Measurements from ENCODE around the gene WNT7A. TPM values are rescaled to one million over a fixed set of nuclear protein-coding genes. Genes with fewer than 3 reads are reported as not detected.

WNT7A gene
- total and polyA plus RNA-seq, 2 donors (not counting 3 experiments of a cell fraction or from before 2014, with no cell fraction given), result not detected

GRCh38 chr3:13853256-13853977, 26.5 kb downstream of the WNT7A start:
- H4K20me1 ChIP-seq (replicated peaks; ENCODE audit: control insufficient read depth, extremely low read depth, insufficient read depth, low read length), result no peaks in the 10 kb centered on the region
- ChIA-PET POLR2A (no interaction called here), CTCF (no interaction called here)
- no peak overlapping the region for H3K4me2 ChIP-seq (ENCODE audit: insufficient read depth, low read length)
- no peak for DNase-seq (ENCODE audit: low read depth, low spot score)
- H3K27me3 ChIP-seq (ENCODE audit: control insufficient read depth in 2 of 2, insufficient read depth in 2 of 2, low read length in 2 of 2), result no peaks in the 10 kb centered on the region
- H3K9ac ChIP-seq (replicated peaks; ENCODE audit: extremely low read depth, insufficient read depth, low read length), result no peak overlapping the region
- no peaks in the 10 kb centered on the region for H3K9me1 ChIP-seq (replicated peaks; ENCODE audit: control insufficient read depth, extremely low read depth, insufficient read depth, low read length)
- H2AFZ ChIP-seq (ENCODE audit: low read depth, low read length), result no peak overlapping the region
- no peaks in the 10 kb centered on the region for H3K4me1 ChIP-seq (ENCODE audit: control insufficient read depth, extremely low read depth, insufficient read depth, low read length)
- H3K27ac ChIP-seq (ENCODE audit: insufficient read depth, low read depth, low read length), result no peak overlapping the region
- BruUV-seq (replicated peaks), result no TSS peak
- FAIRE-seq, result no peak
- dilution Hi-C loops (cut with MboI; ENCODE audit: extremely low pct_ligation_motif_present, low sequenced_read_pairs) (no loop called here), intact Hi-C loops (cut with micrococcal nuclease) (no loop called here)
- no peak overlapping the region for H3K4me3 ChIP-seq (replicated peaks in 1 of 3; ENCODE audit: insufficient read depth in 1 of 3, low read depth in 1 of 3, low read length in 3 of 3)
- H3K79me2 ChIP-seq (ENCODE audit: control insufficient read depth, insufficient read depth, low read length), result no peaks in the 10 kb centered on the region
- H3K36me3 ChIP-seq (ENCODE audit: control insufficient read depth in 2 of 2, extremely low read depth in 1 of 2, insufficient read depth in 2 of 2, low read length in 2 of 2), result no peaks in the 10 kb centered on the region
- TF ChIP-seq MAX (IDR thresholded peaks at IDR 0.05; ENCODE audit: insufficient read depth, insufficient read length) (no peak), MYC (IDR thresholded peaks at IDR 0.05; ENCODE audit: low read depth, low read length) (no peak), GATA2 (IDR thresholded peaks at IDR 0.05; ENCODE audit: insufficient read depth, insufficient read length, low read depth, low read length) (no peak), POLR2AphosphoS5 (IDR thresholded peaks at IDR 0.05; ENCODE audit: insufficient read depth, low read depth, low read length) (no peak)
- no peaks in the 10 kb centered on the region for H3K9me3 ChIP-seq (replicated peaks; ENCODE audit: control insufficient read depth, insufficient read depth, low read length)

- DNase-seq (ENCODE audit: low read depth, low spot score) (no peak), FAIRE-seq (no peak)
- Histone ChIP-seq H2AFZ (ENCODE audit: low read depth, low read length) (no peak overlapping the region), H3K79me2 (ENCODE audit: control insufficient read depth, insufficient read depth, low read length) (no peaks in the 10 kb centered on the region), H3K4me3 (replicated peaks in 1 of 3; ENCODE audit: insufficient read depth in 1 of 3, low read depth in 1 of 3, low read length in 3 of 3) (no peak overlapping the region), H3K27me3 (ENCODE audit: control insufficient read depth in 2 of 2, insufficient read depth in 2 of 2, low read length in 2 of 2) (no peaks in the 10 kb centered on the region), H3K36me3 (ENCODE audit: control insufficient read depth in 2 of 2, extremely low read depth in 1 of 2, insufficient read depth in 2 of 2, low read length in 2 of 2) (no peaks in the 10 kb centered on the region), H3K27ac (ENCODE audit: insufficient read depth, low read depth, low read length) (no peak overlapping the region), H3K9me1 (replicated peaks; ENCODE audit: control insufficient read depth, extremely low read depth, insufficient read depth, low read length) (no peaks in the 10 kb centered on the region), H3K4me2 (ENCODE audit: insufficient read depth, low read length) (no peak overlapping the region), H3K9me3 (replicated peaks; ENCODE audit: control insufficient read depth, insufficient read depth, low read length) (no peaks in the 10 kb centered on the region), H3K4me1 (ENCODE audit: control insufficient read depth, extremely low read depth, insufficient read depth, low read length) (no peaks in the 10 kb centered on the region), H4K20me1 (replicated peaks; ENCODE audit: control insufficient read depth, extremely low read depth, insufficient read depth, low read length) (no peaks in the 10 kb centered on the region), H3K9ac (replicated peaks; ENCODE audit: extremely low read depth, insufficient read depth, low read length) (no peak overlapping the region)
- CTCF ChIA-PET, result no interaction called here
- dilution Hi-C loops (cut with MboI; ENCODE audit: extremely low pct_ligation_motif_present, low sequenced_read_pairs), result no loop called here
- BruUV-seq (replicated peaks), result no TSS peak
- POLR2A ChIA-PET, result no interaction called here
- intact Hi-C loops (cut with micrococcal nuclease), result no loop called here
- TF ChIP-seq MYC (IDR thresholded peaks at IDR 0.05; ENCODE audit: low read depth, low read length) (no peak), MAX (IDR thresholded peaks at IDR 0.05; ENCODE audit: insufficient read depth, insufficient read length) (no peak), POLR2AphosphoS5 (IDR thresholded peaks at IDR 0.05; ENCODE audit: insufficient read depth, low read depth, low read length) (no peak), POLR2A (IDR thresholded peaks at IDR 0.05; ENCODE audit: low read depth, low read length) (no peak), EZH2 (IDR thresholded peaks at IDR 0.05; ENCODE audit: borderline replicate concordance, low read depth, low read length, severe bottlenecking) (no peak), FOS (IDR thresholded peaks at IDR 0.05; ENCODE audit: borderline replicate concordance, insufficient read depth, low read length) (no peak), JUN (IDR thresholded peaks at IDR 0.05; ENCODE audit: borderline replicate concordance, insufficient read depth, insufficient read length, low read depth) (no peak), GATA2 (IDR thresholded peaks at IDR 0.05; ENCODE audit: insufficient read depth, insufficient read length, low read depth, low read length) (no peak)
- TF ChIP-seq, protein P1, sequence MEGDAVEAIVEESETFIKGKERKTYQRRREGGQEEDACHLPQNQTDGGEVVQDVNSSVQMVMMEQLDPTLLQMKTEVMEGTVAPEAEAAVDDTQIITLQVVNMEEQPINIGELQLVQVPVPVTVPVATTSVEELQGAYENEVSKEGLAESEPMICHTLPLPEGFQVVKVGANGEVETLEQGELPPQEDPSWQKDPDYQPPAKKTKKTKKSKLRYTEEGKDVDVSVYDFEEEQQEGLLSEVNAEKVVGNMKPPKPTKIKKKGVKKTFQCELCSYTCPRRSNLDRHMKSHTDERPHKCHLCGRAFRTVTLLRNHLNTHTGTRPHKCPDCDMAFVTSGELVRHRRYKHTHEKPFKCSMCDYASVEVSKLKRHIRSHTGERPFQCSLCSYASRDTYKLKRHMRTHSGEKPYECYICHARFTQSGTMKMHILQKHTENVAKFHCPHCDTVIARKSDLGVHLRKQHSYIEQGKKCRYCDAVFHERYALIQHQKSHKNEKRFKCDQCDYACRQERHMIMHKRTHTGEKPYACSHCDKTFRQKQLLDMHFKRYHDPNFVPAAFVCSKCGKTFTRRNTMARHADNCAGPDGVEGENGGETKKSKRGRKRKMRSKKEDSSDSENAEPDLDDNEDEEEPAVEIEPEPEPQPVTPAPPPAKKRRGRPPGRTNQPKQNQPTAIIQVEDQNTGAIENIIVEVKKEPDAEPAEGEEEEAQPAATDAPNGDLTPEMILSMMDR (IDR thresholded peaks at IDR 0.05; ENCODE audit: extremely low read depth in 1 of 2, insufficient read depth in 1 of 2, low read depth in 1 of 2, low read length in 2 of 2), result no peak
These were observed 27.2 kb downstream of the WNT7A start for GRCh38 chr3:13852638-13853009.
